ENCODE data around the gene GNG12. TPM values are rescaled to one million over a fixed set of nuclear protein-coding genes. Genes with fewer than 3 reads are reported as not detected.
A peak's percentile ranks its signal among the peaks of the same experiment; 100 is the strongest.

GNG12 gene
- total and polyA plus RNA-seq, 3 donors from 2014 or later = 28.1 to 46.0 (median 39.3) TPM

DNA sequence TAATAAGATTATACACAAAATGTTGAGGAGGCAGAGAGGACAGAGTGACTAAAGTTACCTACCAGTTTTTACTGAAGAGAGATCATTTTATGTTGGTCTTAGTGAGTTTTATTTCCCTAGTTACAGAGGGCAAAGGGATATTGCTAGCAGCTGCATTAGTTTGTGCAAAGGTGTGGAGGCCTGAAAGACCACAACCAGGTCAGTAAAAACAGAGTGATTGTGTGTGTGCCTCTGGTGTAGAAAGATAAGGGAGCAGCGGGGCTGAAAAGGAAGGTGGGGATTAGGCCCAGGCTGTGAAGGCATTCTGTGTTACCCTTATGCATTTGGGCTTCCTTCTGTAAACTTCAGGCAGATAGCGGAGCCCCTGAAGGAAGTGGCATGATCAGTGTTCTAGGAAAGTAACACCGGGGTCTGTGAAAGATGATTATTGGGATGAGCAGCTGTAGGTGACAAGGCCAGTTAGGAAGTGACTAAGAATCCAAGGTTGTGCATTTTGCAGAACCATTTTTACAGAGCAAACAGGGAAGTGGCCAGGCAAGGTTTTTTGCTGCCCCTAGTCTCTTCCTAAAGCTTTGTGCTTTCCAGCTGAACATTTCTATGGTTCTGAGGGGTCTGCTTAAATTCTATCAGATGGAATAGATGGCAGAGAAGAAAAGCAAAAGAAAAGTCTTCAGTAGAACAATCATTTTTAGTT lies 144.6 kb downstream of the GNG12 start:
- no peak overlapping the region for H3K27ac ChIP-seq
- TF ChIP-seq, protein P1, sequence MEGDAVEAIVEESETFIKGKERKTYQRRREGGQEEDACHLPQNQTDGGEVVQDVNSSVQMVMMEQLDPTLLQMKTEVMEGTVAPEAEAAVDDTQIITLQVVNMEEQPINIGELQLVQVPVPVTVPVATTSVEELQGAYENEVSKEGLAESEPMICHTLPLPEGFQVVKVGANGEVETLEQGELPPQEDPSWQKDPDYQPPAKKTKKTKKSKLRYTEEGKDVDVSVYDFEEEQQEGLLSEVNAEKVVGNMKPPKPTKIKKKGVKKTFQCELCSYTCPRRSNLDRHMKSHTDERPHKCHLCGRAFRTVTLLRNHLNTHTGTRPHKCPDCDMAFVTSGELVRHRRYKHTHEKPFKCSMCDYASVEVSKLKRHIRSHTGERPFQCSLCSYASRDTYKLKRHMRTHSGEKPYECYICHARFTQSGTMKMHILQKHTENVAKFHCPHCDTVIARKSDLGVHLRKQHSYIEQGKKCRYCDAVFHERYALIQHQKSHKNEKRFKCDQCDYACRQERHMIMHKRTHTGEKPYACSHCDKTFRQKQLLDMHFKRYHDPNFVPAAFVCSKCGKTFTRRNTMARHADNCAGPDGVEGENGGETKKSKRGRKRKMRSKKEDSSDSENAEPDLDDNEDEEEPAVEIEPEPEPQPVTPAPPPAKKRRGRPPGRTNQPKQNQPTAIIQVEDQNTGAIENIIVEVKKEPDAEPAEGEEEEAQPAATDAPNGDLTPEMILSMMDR (IDR thresholded peaks at IDR 0.05) = no peak
- no peak for TF ChIP-seq POLR2A (IDR thresholded peaks at IDR 0.05)
- no peaks in the 10 kb centered on the region for H3K9me3 ChIP-seq
- no peak for DNase-seq
- 78 to 86% methylated on average over 3 of the region's 3 CpGs for WGBS, 2 donors
- H3K4me3 ChIP-seq = no peak overlapping the region
- H3K36me3 ChIP-seq (ENCODE audit: low read depth, missing control alignments) = no peaks in the 10 kb centered on the region
- H3K4me1 ChIP-seq = peaks cover 10% of the 10 kb centered on the region
- intact Hi-C loops (cut with DNase I; ENCODE audit: low total_unique reads) = loop anchor here (5.0 to 10.0 kb wide), 2 partner anchors 69 to 154 kb away; no protein-coding TSS in a partner anchor
- no peaks in the 10 kb centered on the region for H3K27me3 ChIP-seq

DNA sequence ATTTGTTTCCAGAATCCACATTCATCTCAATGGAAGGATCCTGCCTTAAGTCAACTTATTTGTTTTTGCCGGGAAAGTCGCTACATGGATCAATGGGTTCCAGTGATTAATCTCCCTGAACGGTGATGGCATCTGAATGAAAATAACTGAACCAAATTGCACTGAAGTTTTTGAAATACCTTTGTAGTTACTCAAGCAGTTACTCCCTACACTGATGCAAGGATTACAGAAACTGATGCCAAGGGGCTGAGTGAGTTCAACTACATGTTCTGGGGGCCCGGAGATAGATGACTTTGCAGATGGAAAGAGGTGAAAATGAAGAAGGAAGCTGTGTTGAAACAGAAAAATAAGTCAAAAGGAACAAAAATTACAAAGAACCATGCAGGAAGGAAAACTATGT lies 145.6 kb downstream of the GNG12 start:
- no peaks in the 10 kb centered on the region for H3K36me3 ChIP-seq (ENCODE audit: low read depth, missing control alignments)
- no peak for DNase-seq
- peak overlapping the region in 1 of 2 donors; percentile 85 for H3K27ac ChIP-seq
- H3K4me3 ChIP-seq = no peak overlapping the region
- 63% methylated on average over 4 of the region's 4 CpGs for WGBS, 2 donors
- no peak for TF ChIP-seq POLR2A (IDR thresholded peaks at IDR 0.05)
- TF ChIP-seq, protein P1 (IDR thresholded peaks at IDR 0.05) = no peak
- no peaks in the 10 kb centered on the region for H3K27me3 ChIP-seq
- peaks cover 10% of the 10 kb centered on the region for H3K4me1 ChIP-seq
- H3K9me3 ChIP-seq = no peaks in the 10 kb centered on the region
- intact Hi-C loops (cut with DNase I; ENCODE audit: low total_unique reads) = loop anchor here (5.0 to 10.0 kb wide), 2 partner anchors 70 to 153 kb away; no protein-coding TSS in a partner anchor

DNA sequence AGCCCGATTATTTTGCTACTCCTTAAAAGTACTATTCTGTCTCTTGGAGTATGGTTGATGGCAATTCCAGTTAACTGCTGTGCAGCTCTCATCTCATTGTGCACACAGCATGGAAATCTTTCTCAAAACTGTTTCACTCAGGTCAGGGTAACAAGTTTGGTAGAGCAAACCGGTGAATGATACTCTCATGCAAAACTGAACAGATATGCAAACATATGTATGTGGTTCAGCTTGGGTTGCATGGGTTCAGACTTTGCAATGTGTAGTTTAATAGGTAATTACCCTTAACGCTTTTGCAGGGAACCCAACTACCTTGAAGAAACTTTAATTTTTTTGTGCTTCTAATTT lies 146.1 kb downstream of the GNG12 start:
- H3K4me3 ChIP-seq = peak overlapping the region; percentile 84 to 89
- no peaks in the 10 kb centered on the region for H3K9me3 ChIP-seq
- no peaks in the 10 kb centered on the region for H3K27me3 ChIP-seq
- TF ChIP-seq POLR2A (IDR thresholded peaks at IDR 0.05) = no peak
- TF ChIP-seq, protein P1 (IDR thresholded peaks at IDR 0.05) = no peak
- intact Hi-C loops (cut with DNase I; ENCODE audit: low total_unique reads) = loop anchor here (5.0 to 10.0 kb wide), 2 partner anchors 70 to 152 kb away; no protein-coding TSS in a partner anchor
- 39% methylated on average over 3 of the region's 3 CpGs for WGBS, 2 donors
- H3K36me3 ChIP-seq (ENCODE audit: low read depth, missing control alignments) = no peaks in the 10 kb centered on the region
- H3K27ac ChIP-seq = peak overlapping the region; percentile 85 to 86
- peaks cover 10% of the 10 kb centered on the region for H3K4me1 ChIP-seq
- no peak for DNase-seq

DNA sequence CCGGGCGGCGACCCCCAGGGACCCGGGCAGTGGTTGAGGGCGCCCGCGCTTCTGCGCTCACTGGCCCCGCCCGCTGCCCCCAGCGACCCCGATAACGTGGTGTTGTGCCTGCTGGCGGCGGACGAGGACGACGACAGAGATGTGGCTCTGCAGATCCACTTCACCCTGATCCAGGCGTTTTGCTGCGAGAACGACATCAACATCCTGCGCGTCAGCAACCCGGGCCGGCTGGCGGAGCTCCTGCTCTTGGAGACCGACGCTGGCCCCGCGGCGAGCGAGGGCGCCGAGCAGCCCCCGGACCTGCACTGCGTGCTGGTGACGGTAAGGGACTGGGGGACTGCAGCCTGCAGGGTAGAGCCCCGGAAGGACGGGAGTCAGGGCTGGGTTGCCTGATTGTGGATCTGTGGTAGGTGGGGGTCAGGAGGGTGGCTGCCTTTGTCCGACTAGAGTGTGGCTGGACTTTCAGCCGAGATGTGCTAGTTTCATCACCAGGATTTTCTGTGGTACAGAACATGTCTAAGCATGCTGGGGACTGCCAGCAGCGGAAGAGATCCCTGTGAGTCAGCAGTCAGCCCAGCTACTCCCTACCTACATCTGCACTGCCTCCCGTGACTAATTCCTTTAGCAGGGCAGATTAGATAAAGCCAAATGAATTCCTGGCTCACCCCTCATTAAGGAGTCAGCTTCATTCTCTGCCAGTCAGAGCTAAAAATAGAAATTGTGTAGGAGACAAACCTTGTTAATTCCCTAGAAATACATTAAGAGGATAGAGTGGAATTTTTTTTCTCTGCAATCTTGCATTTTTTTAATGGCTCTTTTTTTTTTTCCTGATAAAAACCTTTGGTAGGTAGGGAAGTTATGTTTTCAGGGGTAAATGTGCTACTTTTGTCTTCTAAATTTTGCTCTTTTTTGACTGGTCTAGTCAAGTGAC lies 146.7 kb downstream of the GNG12 start:
- H3K9me3 ChIP-seq = no peaks in the 10 kb centered on the region
- H3K36me3 ChIP-seq (ENCODE audit: low read depth, missing control alignments) = no peaks in the 10 kb centered on the region
- peaks cover 10% of the 10 kb centered on the region for H3K4me1 ChIP-seq
- TF ChIP-seq, protein P1 (IDR thresholded peaks at IDR 0.05) = no peak
- no peak for TF ChIP-seq POLR2A (IDR thresholded peaks at IDR 0.05)
- WGBS, 2 donors = 0 to 1% methylated on average over 2 to 25 of the region's 43 CpGs
- peak overlapping the region; percentile 84 to 89 for H3K4me3 ChIP-seq
- H3K27me3 ChIP-seq = no peaks in the 10 kb centered on the region
- H3K27ac ChIP-seq = peak overlapping the region; percentile 85 to 86
- intact Hi-C loops (cut with DNase I; ENCODE audit: low total_unique reads) = loop anchor here (5.0 to 10.0 kb wide), 2 partner anchors 71 to 152 kb away; no protein-coding TSS in a partner anchor
- DNase-seq = peak; percentile 81

Data from testis (tissue), 3 donors.